Nasal cavity respiratory epithelium epithelial cell of viscerocranial mucosa (primary cell): ENCODE data around the gene C20orf173. TPM values are rescaled to one million over a fixed set of nuclear protein-coding genes. Genes with fewer than 3 reads are reported as not detected.

ENCODE experiments used
- total RNA-seq: library from RNA; depleted of rRNA; stranded (reverse); fragments of >200 nt; gene quantifications from 2 replicates; pipeline ENCODE4 v1.2.3, GENCODE V29; 2014

C20orf173 gene, protein sequence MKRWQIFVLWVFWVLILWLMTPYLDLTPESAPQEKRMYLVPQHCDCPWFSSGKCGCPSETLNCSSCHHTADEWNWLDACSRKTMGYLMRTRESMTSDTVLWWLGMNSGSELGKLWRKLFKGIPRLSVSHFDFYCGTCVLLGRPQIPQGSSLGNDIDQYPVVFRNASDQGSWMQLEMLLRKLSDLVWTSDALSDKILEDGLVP
- not detected in 2 replicates for total RNA-seq

DNA sequence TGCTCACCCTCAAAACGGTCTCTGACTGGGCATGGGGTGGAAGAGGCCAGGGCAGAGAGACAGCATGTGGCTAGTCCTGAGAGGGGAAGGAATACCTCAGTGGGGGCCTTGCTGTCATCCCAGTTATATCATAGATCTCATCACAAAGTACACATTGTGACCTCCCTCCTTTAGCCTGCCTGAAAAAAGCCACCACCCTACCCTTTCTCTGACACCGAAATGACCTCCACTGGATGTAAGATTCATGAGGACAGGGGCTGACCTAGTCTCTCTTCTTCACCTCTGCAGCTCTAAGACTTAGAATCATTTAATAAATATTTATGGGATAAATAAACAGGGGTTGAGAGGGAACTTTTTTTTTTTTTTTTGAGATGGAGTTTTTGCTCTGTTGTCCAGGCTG is at the start of gene C20orf173:
Gene C20orf173, minus strand, starts transcription at position 101 of the 400 bp plus-strand sequence. CDS start 279 bp downstream, outside the sequence.

DNA sequence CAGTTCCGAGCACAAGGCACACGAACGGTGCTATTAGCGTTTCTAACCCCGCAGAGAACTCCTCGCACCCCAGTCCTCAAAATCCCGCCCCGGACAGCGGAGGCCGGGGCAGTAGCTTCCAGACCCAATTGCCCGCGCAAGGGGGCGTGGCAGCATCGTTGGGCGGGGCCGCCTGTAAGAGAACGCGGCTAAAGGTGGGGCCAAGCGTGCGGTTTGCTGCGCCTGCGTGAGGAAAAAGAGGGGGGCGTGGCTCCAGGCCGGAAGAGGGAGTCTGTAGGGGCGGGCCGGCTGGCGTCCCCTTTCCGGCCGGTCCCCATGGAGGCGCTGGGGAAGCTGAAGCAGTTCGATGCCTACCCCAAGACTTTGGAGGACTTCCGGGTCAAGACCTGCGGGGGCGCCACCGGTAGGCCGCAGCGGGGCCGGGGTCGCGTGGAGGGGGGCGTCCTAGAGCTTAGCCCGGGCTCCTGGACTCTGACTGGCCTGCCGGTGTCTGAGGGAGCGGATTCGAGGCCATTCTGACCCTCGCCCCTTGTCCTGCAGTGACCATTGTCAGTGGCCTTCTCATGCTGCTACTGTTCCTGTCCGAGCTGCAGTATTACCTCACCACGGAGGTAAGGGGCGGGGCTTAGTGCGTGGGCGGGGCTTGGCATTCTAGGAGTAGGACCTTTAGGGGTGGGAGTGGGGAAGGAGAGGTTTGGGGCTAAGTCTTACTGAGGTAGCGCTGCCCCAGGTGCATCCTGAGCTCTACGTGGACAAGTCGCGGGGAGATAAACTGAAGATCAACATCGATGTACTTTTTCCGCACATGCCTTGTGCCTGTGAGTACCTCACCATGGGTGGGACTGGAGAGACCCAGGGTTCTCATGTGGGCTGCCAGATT is 12.6 kb upstream of the C20orf173 start, which contains the start of gene ERGIC3:
Gene ERGIC3, plus strand, starts transcription at position 296 of the 880 bp plus-strand sequence. Its CDS starts 20 bp downstream, at position 316.

Other genes starting within 250 kb of the C20orf173 start
- gene EIF6, start 244.9 kb downstream of the C20orf173 start, total RNA-seq = 172 and 276 TPM in 2 replicates
- gene FAM83C, start 237.2 kb downstream of the C20orf173 start, total RNA-seq = 0.93 and 1.7 TPM in 2 replicates
- gene UQCC1, start 117.7 kb downstream of the C20orf173 start, total RNA-seq = 19.1 and 38.0 TPM in 2 replicates
- under 0.01 and 0.64 TPM in 2 replicates for gene GDF5, start 91.4 kb downstream of the C20orf173 start, total RNA-seq
- 18.1 and 63.6 TPM in 2 replicates for gene CEP250, start 74.1 kb downstream of the C20orf173 start, total RNA-seq
- 335 and 341 TPM in 2 replicates for gene ERGIC3, start 12.4 kb upstream of the C20orf173 start, total RNA-seq
- 3.2 and 5.1 TPM in 2 replicates for gene SPAG4, start 86.2 kb upstream of the C20orf173 start, total RNA-seq
- 99.6 and 127 TPM in 2 replicates for gene CPNE1, start 135.2 kb upstream of the C20orf173 start, total RNA-seq
- gene RBM12, start 135.2 kb upstream of the C20orf173 start, total RNA-seq = 40.0 and 57.0 TPM in 2 replicates
- 37.9 and 46.5 TPM in 2 replicates for gene NFS1, start 169.7 kb upstream of the C20orf173 start, total RNA-seq
- gene ROMO1, start 169.8 kb upstream of the C20orf173 start, total RNA-seq = 58.1 and 158 TPM in 2 replicates
- gene RBM39, start 212.6 kb upstream of the C20orf173 start, total RNA-seq = 353 and 369 TPM in 2 replicates
- gene PHF20, start 242.4 kb upstream of the C20orf173 start, total RNA-seq = 24.3 and 34.5 TPM in 2 replicates